CD14-positive monocyte (primary cell): Measurements from ENCODE around the gene ARHGAP33. TPM values are rescaled to one million over a fixed set of nuclear protein-coding genes. Genes with fewer than 3 reads are reported as not detected.

Source experiments
- DNase-seq, 3 donors: peaks; one replicate each; pipeline ENCODE4 v3.0.0-alpha.2; 2011 to 2022
- H2AFZ ChIP-seq: 2 replicates; pipeline ENCODE4 v1.6.0; 2012; ENCODE audit warnings: mild to moderate bottlenecking, low read depth, low read length, inconsistent platforms; ENCODE audit not compliant: insufficient read depth, poor library complexity, severe bottlenecking
- H3K27ac ChIP-seq, 2 donors: 1 replicate in 1 of 2; 2 replicates in 1 of 2; pipeline ENCODE4 v1.5.1; 2012 to 2013; ENCODE audit warnings: low read length in 2 of 2, control low read depth in 1 of 2, inconsistent platforms in 1 of 2, low read depth in 1 of 2, mild to moderate bottlenecking in 1 of 2
- H3K27me3 ChIP-seq, 2 donors: one replicate each; pipeline versions ENCODE4 v1.6.0 to v1.6.1; 2011 to 2013; ENCODE audit warnings: low read length in 2 of 2; ENCODE audit not compliant: control insufficient read depth in 2 of 2, insufficient read depth in 2 of 2
- H3K36me3 ChIP-seq, 2 donors: replicated peaks in 1 of 2; 1 replicate in 1 of 2; 2 replicates in 1 of 2; pipeline versions ENCODE4 v1.5.1 to v1.6.1; 2012 to 2013; ENCODE audit warnings: low read length in 2 of 2, control low read depth in 1 of 2, inconsistent platforms in 1 of 2, mild to moderate bottlenecking in 1 of 2; ENCODE audit not compliant: insufficient read depth in 2 of 2, control insufficient read depth in 1 of 2
- H3K4me1 ChIP-seq, 2 donors: 1 replicate in 1 of 2; 2 replicates in 1 of 2; pipeline versions ENCODE4 v1.5.1 to v1.6.1; 2012 to 2013; ENCODE audit warnings: low read length in 2 of 2, control low read depth in 1 of 2, inconsistent platforms in 1 of 2, mild to moderate bottlenecking in 1 of 2, moderate library complexity in 1 of 2; ENCODE audit not compliant: insufficient read depth in 2 of 2, control insufficient read depth in 1 of 2
- H3K4me2 ChIP-seq: replicated peaks from 2 replicates; pipeline ENCODE3; 2012; ENCODE audit warnings: low read length, moderate library complexity, mild to moderate bottlenecking; ENCODE audit not compliant: poor library complexity, severe bottlenecking; ENCODE audit errors: extremely low read depth
- H3K4me3 ChIP-seq, 3 experiments: fragments of 200-600 bp in 1 of 3; sonication (generic) in 1 of 3; replicated peaks in 1 of 3; 1 replicate in 2 of 3; 2 replicates in 1 of 3; pipeline ENCODE4 v1.5.1; 2011 to 2013; ENCODE audit warnings: low read length in 3 of 3, mild to moderate bottlenecking in 3 of 3, control low read depth in 2 of 3, low read depth in 2 of 3, inconsistent platforms in 1 of 3, moderate library complexity in 1 of 3
- H3K79me2 ChIP-seq: 2 replicates; pipeline ENCODE4 v1.6.0; 2012; ENCODE audit warnings: mild to moderate bottlenecking, control low read depth, inconsistent platforms, low read length, moderate library complexity; ENCODE audit not compliant: insufficient read depth
- H3K9ac ChIP-seq: 2 replicates; pipeline ENCODE4 v1.6.0; 2017; ENCODE audit warnings: low read length, mild to moderate bottlenecking; ENCODE audit not compliant: insufficient read depth, poor library complexity, severe bottlenecking
- H3K9me3 ChIP-seq, 2 donors: replicated peaks in 1 of 2; 1 replicate in 1 of 2; 2 replicates in 1 of 2; pipeline versions ENCODE4 v1.5.1 to v1.6.1; 2012 to 2013; ENCODE audit warnings: low read length in 2 of 2, control low read depth in 1 of 2; ENCODE audit not compliant: control insufficient read depth in 1 of 2, insufficient read depth in 1 of 2
- H4K20me1 ChIP-seq: 2 replicates; pipeline ENCODE4 v1.6.0; 2012; ENCODE audit warnings: mild to moderate bottlenecking, low read length, control low read depth, moderate library complexity; ENCODE audit not compliant: insufficient read depth
- H3K27ac Mint-ChIP-seq, 7 donors: one replicate each; pipeline ENCODE4 v1.8.0; 2020; ENCODE audit warnings: mild to moderate bottlenecking in 7 of 7, mixed read lengths in 7 of 7, moderate library complexity in 6 of 7, inconsistent platforms in 2 of 7
- H3K27me3 Mint-ChIP-seq, 3 donors: one replicate each; pipeline ENCODE4 v1.8.0; 2021 to 2022; ENCODE audit warnings: low read depth in 3 of 3, mild to moderate bottlenecking in 3 of 3, mixed read lengths in 3 of 3, moderate library complexity in 3 of 3, inconsistent platforms in 1 of 3
- H3K36me3 Mint-ChIP-seq, 2 donors: one replicate each; pipeline ENCODE4 v1.8.0; 2020; ENCODE audit warnings: mixed read lengths in 2 of 2, inconsistent platforms in 1 of 2, mild to moderate bottlenecking in 1 of 2
- H3K4me1 Mint-ChIP-seq: one replicate; pipeline ENCODE4 v1.8.0; 2020; ENCODE audit warnings: mild to moderate bottlenecking, mixed read lengths
- H3K4me3 Mint-ChIP-seq, 2 donors: one replicate each; pipeline ENCODE4 v1.8.0; 2020; ENCODE audit warnings: mild to moderate bottlenecking in 2 of 2, mixed read lengths in 2 of 2, moderate library complexity in 1 of 2
- H3K9me3 Mint-ChIP-seq, 7 donors: one replicate each; pipeline ENCODE4 v1.8.0; 2020 to 2022; ENCODE audit warnings: mixed read lengths in 7 of 7, mild to moderate bottlenecking in 6 of 7, moderate library complexity in 6 of 7, inconsistent platforms in 2 of 7
- WGBS: methylation state at CpG from one replicate; pipeline ENCODE4 v1.1.5; 2013; ENCODE audit warnings: missing lambda C conversion rate; ENCODE audit not compliant: insufficient coverage; 5-methylcytosine and 5-hydroxymethylcytosine counted together
- intact Hi-C, 2 donors: fragments of 100-400 bp; cut with micrococcal nuclease; formaldehyde crosslinking; loops; one replicate each; pipeline versions ENCODE4 v1.15.0 to v1.15.1; 2023
- polyA plus RNA-seq, 3 donors: library from polyadenylated mRNA; depleted of rRNA in 1 of 3; unstranded in 2 of 3; stranded (reverse) in 1 of 3; fragments of 300-500 nt in 2 of 3; fragments of >200 nt in 1 of 3; fragmentation: Illumina TruSeq in 2 of 3; gene quantifications; 1 replicate in 2 of 3; 2 replicates in 1 of 3; pipeline ENCODE4 v1.2.3, GENCODE V29; 2012 to 2021
- TF ChIP-seq, protein P1 (sequence below): fragments of 200-600 bp; IDR thresholded peaks from one replicate; pipeline ENCODE4 v1.8.0; 2022; ENCODE audit warnings: antibody characterized with exemption, mild to moderate bottlenecking

The ARHGAP33 gene
- polyA plus RNA-seq, 3 donors = 8.6 TPM; not detected in 2

- TF ChIP-seq, protein P1, sequence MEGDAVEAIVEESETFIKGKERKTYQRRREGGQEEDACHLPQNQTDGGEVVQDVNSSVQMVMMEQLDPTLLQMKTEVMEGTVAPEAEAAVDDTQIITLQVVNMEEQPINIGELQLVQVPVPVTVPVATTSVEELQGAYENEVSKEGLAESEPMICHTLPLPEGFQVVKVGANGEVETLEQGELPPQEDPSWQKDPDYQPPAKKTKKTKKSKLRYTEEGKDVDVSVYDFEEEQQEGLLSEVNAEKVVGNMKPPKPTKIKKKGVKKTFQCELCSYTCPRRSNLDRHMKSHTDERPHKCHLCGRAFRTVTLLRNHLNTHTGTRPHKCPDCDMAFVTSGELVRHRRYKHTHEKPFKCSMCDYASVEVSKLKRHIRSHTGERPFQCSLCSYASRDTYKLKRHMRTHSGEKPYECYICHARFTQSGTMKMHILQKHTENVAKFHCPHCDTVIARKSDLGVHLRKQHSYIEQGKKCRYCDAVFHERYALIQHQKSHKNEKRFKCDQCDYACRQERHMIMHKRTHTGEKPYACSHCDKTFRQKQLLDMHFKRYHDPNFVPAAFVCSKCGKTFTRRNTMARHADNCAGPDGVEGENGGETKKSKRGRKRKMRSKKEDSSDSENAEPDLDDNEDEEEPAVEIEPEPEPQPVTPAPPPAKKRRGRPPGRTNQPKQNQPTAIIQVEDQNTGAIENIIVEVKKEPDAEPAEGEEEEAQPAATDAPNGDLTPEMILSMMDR = no peak
- Histone ChIP-seq H3K9ac (peak overlapping the region; percentile 51), H2AFZ (no peak overlapping the region), H3K4me2 (peak overlapping the region; percentile 100), H3K4me1 (peaks cover 42 to 52% of the 10 kb centered on the region in 2 donors), H3K36me3 (peaks cover 39 to 51% of the 10 kb centered on the region in 2 donors), H3K79me2 (peaks cover 35% of the 10 kb centered on the region), H3K4me3 (peak overlapping the region in 2 of 3 experiments; percentile 89 to 100), H3K9me3 (no peaks in the 10 kb centered on the region), H3K27me3 (no peaks in the 10 kb centered on the region), H3K27ac (peak overlapping the region; percentile 45 to 89), H4K20me1 (peaks cover 51% of the 10 kb centered on the region)
- Mint-ChIP-seq H3K36me3 (peaks cover 43 to 59% of the 10 kb centered on the region in 2 donors), H3K9me3 (no peaks in the 10 kb centered on the region), H3K27ac (peak overlapping the region in 3 of 7 donors; percentile 14 to 70 (median 24)), H3K27me3 (no peaks in the 10 kb centered on the region), H3K4me1 (peaks cover 38% of the 10 kb centered on the region), H3K4me3 (no peak overlapping the region)
- no peak for DNase-seq
- 96% methylated on average over 19 of the region's 29 CpGs for WGBS
- intact Hi-C loops = loop anchor here (5.0 to 10.0 kb wide), 8 partner anchors 38 to 1595 kb away; partner anchors contain the start of genes ARHGAP33 (in 1 of the 2), CAPNS1 (in 1 of the 2), COX6B1 (in 1 of the 2) and ETV2 (in 1 of the 2)
Observed at GRCh38 chr19:35739275-35740107, 35.9 kb upstream of the ARHGAP33 start.

DNA sequence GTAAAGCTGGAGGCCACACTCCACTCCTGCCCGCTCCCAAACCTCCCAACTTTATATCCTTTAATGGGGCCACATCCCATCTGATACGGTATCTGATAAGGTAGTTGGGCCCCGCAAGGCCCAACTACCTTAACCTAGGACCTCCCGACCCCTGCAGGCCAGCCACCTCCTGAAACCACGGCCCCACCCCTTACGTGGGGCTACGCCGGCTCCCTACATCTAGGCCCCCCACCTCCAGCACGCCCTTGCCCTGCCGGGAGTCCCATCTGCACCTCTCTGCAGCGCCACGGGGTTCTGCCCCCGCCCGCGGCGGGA is 35.3 kb upstream of the ARHGAP33 start:
- Mint-ChIP-seq H3K4me3 (peak overlapping the region; percentile 88 to 95), H3K36me3 (peaks cover 37 to 53% of the 10 kb centered on the region in 2 donors), H3K27ac (peak overlapping the region in 3 of 7 donors; percentile 56 to 96 (median 70)), H3K4me1 (peaks cover 40% of the 10 kb centered on the region), H3K9me3 (no peaks in the 10 kb centered on the region), H3K27me3 (no peaks in the 10 kb centered on the region)
- peaks cover 36% of the 10 kb centered on the region for H3K79me2 ChIP-seq
- WGBS = under 1% methylated on average over 13 of the region's 16 CpGs
- H3K9me3 ChIP-seq = no peaks in the 10 kb centered on the region
- TF ChIP-seq, protein P1 = no peak
- peak overlapping the region; percentile 36 to 100 (median 89) for H3K4me3 ChIP-seq
- peak overlapping the region; percentile 45 to 89 for H3K27ac ChIP-seq
- H3K4me2 ChIP-seq = peak overlapping the region; percentile 100
- H4K20me1 ChIP-seq = peaks cover 45% of the 10 kb centered on the region
- peak overlapping the region; percentile 77 for H2AFZ ChIP-seq
- H3K4me1 ChIP-seq = peaks cover 44 to 55% of the 10 kb centered on the region in 2 donors
- H3K9ac ChIP-seq = peak overlapping the region; percentile 51
- intact Hi-C loops = loop anchor here (5.0 to 10.0 kb wide), 8 partner anchors 37 to 1595 kb away; partner anchors contain the start of genes ARHGAP33 (in 1 of the 2), CAPNS1 (in 1 of the 2), COX6B1 (in 1 of the 2) and ETV2 (in 1 of the 2)
- H3K27me3 ChIP-seq = no peaks in the 10 kb centered on the region
- peaks cover 35 to 46% of the 10 kb centered on the region in 2 donors for H3K36me3 ChIP-seq
- no peak for DNase-seq
